Measurements from ENCODE around the gene QKI. TPM values are rescaled to one million over a fixed set of nuclear protein-coding genes. Genes with fewer than 3 reads are reported as not detected.

The QKI gene
- total and polyA plus RNA-seq, 2 of the 8 experiments (the other 6 are each of a cell fraction or from before 2014, with no cell fraction given) = 181 to 183 TPM

- 0% methylated on average over 2 of the region's 2 CpGs; no CpG with 5 or more reads in 1 of the 2 experiments for WGBS, 2 experiments (ENCODE audit: extremely low coverage in 1 of 2, insufficient coverage in 1 of 2, insufficient read length in 1 of 2, insufficient replicate concordance in 2 of 2, low coverage in 1 of 2, low lambda C conversion rate in 2 of 2, missing lambda C conversion rate in 1 of 2)
- H3K23me2 ChIP-seq (ENCODE audit: low read depth, low read length) = no peaks in the 10 kb centered on the region
- FAIRE-seq = peak; percentile 13
- H2BK15ac ChIP-seq (ENCODE audit: low read length) = no peak overlapping the region
- H3K4me3 ChIP-seq (ENCODE audit: extremely low read depth in 1 of 4, insufficient read depth in 2 of 4, low read depth in 3 of 4, low read length in 4 of 4) = peak overlapping the region in 1 of 4 experiments; percentile 44; a peak in 1 of 8 replicates
- H3K14ac ChIP-seq (ENCODE audit: insufficient read length) = no peak overlapping the region
- H3K4me2 ChIP-seq (ENCODE audit: insufficient read depth in 1 of 2, low read depth in 2 of 2, low read length in 2 of 2) = peak overlapping the region; percentile 59 to 63
- CTCF ChIA-PET (ENCODE audit: partially characterized antibody) = interaction anchor here (1.4 to 2.5 kb wide), 2 partner anchors 11 to 44 kb away, joined by 4 to 12 read pairs; no protein-coding TSS in a partner anchor
- no peak overlapping the region for H3K18ac ChIP-seq (ENCODE audit: extremely low read depth, low read length)
- no peak overlapping the region for H3K27ac ChIP-seq (ENCODE audit: low read depth, low read length)
- no peak overlapping the region for H4K91ac ChIP-seq (replicated peaks; ENCODE audit: insufficient read length, low read length)
- no peaks in the 10 kb centered on the region for H3K79me1 ChIP-seq (ENCODE audit: low read depth, low read length)
- POLR2A ChIA-PET (ENCODE audit: partially characterized antibody) = interaction anchor here (0.9 kb wide), 1 partner anchor 11 kb away, joined by 3 read pairs; no protein-coding TSS in a partner anchor
- H3K9me3 ChIP-seq (ENCODE audit: insufficient read depth in 2 of 2, low read depth in 1 of 2, low read length in 1 of 2) = no peaks in the 10 kb centered on the region
- no peak overlapping the region for H2BK5ac ChIP-seq (ENCODE audit: low read depth, low read length)
- TF ChIP-seq NRF1 (IDR thresholded peaks at IDR 0.05; ENCODE audit: low read depth, low read length) (no peak), TAF7 (optimal IDR thresholded peaks at IDR 0.05; ENCODE audit: borderline replicate concordance, low read depth, low read length) (no peak), RAD21 (IDR thresholded peaks at IDR 0.05 in 1 of 2, conservative IDR thresholded peaks at IDR 0.05 in 1 of 2; ENCODE audit: low read depth in 2 of 2, low read length in 2 of 2) (no peak), RXRA (IDR thresholded peaks at IDR 0.05; ENCODE audit: insufficient read depth, low read depth, low read length) (no peak)
- no peak overlapping the region for H4K8ac ChIP-seq (ENCODE audit: extremely low read depth, insufficient read depth, low read length)
- no peaks in the 10 kb centered on the region for H3K36me3 ChIP-seq (ENCODE audit: control insufficient read depth in 2 of 4, insufficient read depth in 4 of 4, low read length in 3 of 4)
- no peak overlapping the region for H2BK20ac ChIP-seq (ENCODE audit: low read length)
- no peak overlapping the region for H2AFZ ChIP-seq (ENCODE audit: low read length)
- no peak overlapping the region for H3K4ac ChIP-seq (replicated peaks; ENCODE audit: insufficient read length, low read depth, low read length)
- no peak overlapping the region for H2AK5ac ChIP-seq (ENCODE audit: low read depth, low read length)
- no peak overlapping the region for H3K23ac ChIP-seq (ENCODE audit: insufficient read length)
- H3K56ac ChIP-seq (replicated peaks; ENCODE audit: insufficient read length, low read depth, low read length) = no peak overlapping the region
- no peak overlapping the region for H2BK120ac ChIP-seq (replicated peaks; ENCODE audit: low read depth, low read length)
- no peaks in the 10 kb centered on the region for H3K27me3 ChIP-seq (replicated peaks in 1 of 4; ENCODE audit: control insufficient read depth in 3 of 4, extremely low read depth in 1 of 4, insufficient read depth in 3 of 4, low read length in 3 of 4)
- H4K20me1 ChIP-seq (replicated peaks in 1 of 2; ENCODE audit: control insufficient read depth in 1 of 2, insufficient read depth in 2 of 2, low read length in 2 of 2) = peaks cover 2 to 6% of the 10 kb centered on the region in 2 experiments
- peaks cover 2 to 21% (median 10%) of the 10 kb centered on the region in 4 experiments; a peak in 5 of 7 replicates for H3K4me1 ChIP-seq (replicated peaks in 1 of 4; ENCODE audit: control insufficient read depth in 3 of 4, insufficient read depth in 4 of 4, low read length in 3 of 4)
- H3K79me2 ChIP-seq (ENCODE audit: control insufficient read depth in 1 of 2, insufficient read depth in 2 of 2, low read length in 2 of 2) = peaks cover 2 to 85% of the 10 kb centered on the region in 2 experiments; a peak in 3 of 4 replicates
- no peak overlapping the region for H3K9ac ChIP-seq (replicated peaks in 1 of 4; ENCODE audit: extremely low read depth in 1 of 4, low read depth in 3 of 4, low read length in 3 of 4)
- peak overlapping the region; percentile 78 for H4K5ac ChIP-seq (ENCODE audit: insufficient read length, low read depth, low read length)
- no peak for DNase-seq (ENCODE audit: low read depth in 1 of 2, low spot score in 2 of 2)
- no peak overlapping the region for H2BK12ac ChIP-seq (ENCODE audit: low read depth, low read length)
Measured at GRCh38 chr6:163543321-163543720, 128.8 kb downstream of the QKI start.
